GM21529 (cell line): ENCODE results near the gene PPY.
"Not testable (repeated sequence)": the region's sequence is repeated elsewhere in the genome, so short reads cannot be mapped to it uniquely, and the experiment has no call there.

Experiments
- ATAC-seq: cut with Tn5 transposase; IDR thresholded peaks from one replicate; pipeline ENCODE4 v1.9.1; 2021; ENCODE audit not compliant: unreplicated experiment

The PPY gene, protein sequence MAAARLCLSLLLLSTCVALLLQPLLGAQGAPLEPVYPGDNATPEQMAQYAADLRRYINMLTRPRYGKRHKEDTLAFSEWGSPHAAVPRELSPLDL

DNA sequence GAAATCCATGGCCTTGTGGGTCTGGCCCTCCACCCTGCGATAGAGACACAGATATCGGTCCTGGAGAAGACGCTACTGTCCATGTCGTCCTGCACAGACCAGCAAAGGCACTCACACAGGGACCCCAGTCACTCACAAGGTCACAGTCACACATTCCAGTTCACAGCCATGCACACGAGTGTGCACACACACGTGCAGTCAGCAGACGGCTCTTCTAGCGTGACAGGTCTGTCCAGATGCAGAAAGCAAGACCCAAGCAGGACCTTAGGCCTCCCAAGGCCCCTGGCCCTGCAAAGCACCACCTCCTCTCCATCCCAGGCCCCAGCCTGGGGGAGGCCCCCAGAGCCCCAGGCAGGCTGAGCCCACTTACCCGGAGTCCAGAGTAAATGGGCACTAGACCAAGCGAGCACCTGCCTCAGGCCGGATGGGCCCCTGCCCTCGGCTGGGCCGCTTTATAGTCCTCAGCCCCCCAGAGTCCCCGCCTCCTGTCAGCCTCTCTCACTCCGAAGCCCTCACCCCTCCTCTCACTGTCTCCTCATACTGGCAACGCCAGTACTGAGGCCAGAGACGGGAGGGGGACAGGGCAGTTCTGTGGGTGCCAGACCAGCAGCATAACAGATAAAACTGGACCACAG, at the start of gene PPY:
TSS of gene PPY (minus strand) at position 426 of the 635 bp plus-strand sequence. CDS start 822 bp downstream, outside the sequence.
- ATAC-seq: no peak

DNA sequence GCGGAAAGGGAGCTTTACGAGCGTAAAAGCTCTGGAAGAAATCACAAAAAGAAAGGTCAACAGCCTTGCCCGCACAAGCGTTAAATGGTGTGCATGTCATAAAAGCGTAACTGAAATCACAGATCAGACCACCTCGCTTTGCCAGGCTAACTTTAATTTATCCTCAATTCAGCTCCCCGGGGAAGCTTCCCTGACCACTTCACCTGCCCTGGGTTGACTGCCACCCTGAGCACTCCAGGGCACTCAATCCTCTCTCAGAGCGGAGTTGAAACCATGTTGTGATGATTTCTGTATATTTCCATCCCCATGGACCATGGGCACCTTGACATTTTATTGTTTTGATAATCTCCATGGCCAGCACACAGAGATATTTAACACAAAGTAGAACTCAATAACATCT, 46.0 kb upstream of the PPY start:
- ATAC-seq: no peak

DNA sequence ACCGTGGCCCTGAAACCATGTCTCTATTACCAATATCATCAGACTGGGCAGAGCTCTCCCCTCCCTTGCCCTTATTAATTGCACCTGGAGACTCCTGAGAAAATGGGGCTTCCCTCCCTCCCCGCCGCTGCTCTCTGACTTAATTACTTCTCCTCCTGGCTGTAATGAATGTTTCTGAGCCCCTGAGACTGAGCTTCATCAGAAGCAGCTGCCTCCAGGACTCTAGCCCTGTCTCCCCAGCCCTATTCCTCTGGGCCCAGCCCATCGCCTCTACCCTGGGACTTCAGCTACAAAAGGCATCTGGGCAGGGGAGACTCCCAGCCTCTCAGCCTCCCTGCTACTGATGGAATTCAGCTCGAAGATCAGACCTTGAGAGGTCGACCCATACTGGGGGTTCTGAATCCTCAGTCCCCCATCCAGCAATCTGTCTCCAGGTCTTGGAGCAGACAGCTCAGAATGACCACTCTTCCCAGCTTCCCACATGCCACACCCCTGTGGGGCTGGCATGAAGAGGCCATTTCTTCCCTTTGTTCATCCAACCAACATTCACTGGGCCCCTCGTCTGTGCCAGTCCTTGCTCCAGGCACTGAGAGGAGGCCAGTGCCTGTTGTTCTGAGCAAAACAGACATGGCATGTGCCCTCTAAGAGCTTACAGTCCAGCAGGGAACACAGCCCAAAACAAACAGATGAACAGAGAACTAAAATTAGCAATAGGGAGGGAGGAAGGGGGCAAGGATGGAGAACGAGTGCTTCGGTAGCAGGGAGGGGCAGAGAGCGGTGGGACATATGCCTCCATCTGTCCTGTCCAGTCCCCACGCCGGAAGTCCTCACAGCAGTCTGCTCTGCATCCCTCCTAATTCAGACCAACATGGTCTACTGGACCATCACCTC, 45.1 kb upstream of the PPY start:
- ATAC-seq: no peak

DNA sequence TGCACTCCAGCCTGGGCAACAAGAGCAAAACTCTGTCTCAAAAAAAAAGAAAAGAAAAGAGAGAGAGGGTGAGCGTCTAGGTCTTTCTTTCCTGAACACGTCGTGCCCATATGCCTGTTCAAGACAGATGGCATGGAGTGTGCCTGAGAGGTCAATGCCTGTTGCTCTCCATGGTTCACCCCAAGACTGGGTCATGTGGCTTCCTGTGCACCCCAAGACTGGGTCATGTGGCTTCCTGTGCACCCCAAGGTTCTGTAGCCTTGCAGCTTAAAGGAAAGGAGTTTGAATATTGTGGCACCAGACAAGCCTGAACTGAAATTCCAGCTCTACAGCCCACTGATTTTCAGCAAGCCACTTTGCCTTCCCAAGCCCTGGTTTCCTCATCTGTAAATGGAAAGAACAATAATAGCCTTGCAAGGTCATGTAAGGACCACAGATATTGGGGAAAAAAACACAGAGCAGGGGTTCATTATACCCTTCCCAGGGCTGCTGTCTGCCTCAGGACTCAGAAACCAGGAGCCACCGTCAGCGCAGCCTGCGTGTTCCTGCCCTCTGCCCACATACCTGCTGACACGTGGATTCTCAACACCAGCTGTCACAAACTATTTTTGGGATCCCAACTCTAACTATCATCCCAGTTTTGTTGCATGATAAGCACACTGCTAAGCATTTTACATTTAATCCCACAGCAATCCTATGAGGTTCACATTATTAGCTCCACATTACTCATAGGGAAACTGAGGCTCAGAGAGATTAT, 44.1 kb upstream of the PPY start:
- ATAC-seq: no peak

DNA sequence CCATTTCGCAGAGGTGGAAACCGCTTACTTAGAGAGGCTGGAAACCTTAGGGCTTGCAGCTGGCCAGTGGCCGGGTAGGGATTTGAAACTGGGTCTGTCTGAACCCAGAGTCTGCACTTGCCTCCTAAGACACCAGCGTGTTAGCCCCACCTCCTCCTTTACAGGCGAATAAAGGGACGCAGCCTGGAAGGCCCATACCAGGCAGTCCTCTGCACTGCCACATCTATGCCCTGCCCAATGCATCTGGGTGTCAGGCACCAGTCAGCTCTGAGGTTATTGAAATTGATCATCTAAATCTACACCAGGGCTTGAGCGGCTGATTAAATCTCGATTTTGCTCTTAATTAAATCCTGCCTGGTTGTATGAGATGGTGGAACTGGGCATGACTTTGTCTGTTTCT, 42.2 kb upstream of the PPY start:
- no peak for ATAC-seq

DNA sequence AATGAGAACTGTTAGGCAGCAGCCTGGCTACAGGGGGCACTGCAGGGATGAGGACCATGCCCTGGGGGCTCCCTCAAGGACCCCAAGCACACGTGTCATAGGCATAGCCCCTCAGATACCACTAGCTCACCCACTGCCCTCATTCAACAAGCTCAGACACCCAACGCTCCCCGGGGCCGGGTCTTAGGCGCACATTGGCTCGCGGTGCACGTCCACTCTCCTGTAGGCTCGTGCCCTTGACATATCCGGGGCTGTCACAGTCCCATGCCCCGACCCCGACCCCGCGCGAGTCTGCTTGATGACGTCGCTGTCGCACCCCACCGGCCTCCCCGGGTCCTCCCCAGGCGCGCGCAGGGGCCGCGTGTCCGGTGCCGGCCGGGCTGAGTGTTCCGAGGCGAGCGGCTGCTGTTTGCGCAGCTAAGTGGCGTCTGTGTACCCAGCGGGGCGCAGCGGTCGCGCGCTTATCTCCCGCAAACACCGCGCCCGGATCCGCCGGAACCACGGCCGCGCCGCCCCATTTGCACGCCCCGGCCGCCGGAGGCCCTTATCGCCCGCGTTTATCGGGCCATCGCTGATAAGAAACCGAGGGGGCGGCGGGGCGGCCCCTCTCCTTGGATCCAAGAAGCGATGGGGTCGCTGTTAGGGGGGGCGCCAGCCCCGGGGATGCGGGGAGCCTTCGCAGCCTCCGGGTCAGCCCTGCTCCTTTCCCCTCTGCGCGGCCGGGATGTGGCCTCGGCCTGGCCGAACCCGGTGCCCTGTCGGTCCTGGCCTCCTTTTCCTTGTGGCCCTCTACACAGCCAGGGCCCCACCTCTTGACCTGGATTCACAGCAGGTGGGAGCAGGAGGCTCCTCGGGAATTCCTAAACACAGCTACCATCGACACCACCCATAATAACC, 41.5 kb upstream of the PPY start:
- ATAC-seq: no peak

DNA sequence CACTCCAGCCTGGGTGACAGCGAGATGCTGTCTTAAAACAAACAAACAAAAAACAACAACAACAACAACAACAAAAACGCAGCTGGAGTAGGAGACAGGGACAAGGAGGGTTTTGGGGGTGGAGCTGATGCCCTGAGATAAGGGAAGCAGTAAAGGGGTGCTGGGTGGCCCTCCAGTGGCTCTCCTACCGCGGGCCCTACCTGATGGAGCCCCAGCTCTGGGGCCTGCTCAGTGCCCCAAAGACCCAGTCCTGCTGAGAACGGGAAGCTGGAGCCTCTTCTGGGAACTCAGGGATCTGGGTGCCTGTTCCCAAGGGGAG, 40.9 kb upstream of the PPY start:
- no peak for ATAC-seq

DNA sequence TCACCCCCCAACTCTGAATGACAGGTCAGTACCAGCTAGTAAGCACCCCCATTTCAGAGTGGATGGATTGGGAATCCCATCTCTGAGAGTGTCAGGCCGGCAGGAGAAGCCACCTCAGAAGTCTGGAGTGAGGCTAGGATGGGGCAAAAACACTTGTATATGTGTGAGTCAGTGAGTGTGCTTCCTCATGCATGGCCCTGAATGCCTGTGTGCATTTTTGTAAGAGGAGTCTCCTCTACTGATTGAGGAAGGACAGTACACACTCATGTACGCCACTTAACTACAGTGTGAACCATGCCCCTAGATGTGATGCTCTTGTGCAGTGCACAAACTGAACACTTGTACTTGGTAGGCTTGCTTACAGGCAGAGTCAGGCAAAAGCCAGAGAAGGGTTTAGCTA, 39.9 kb upstream of the PPY start:
- ATAC-seq: no peak

DNA sequence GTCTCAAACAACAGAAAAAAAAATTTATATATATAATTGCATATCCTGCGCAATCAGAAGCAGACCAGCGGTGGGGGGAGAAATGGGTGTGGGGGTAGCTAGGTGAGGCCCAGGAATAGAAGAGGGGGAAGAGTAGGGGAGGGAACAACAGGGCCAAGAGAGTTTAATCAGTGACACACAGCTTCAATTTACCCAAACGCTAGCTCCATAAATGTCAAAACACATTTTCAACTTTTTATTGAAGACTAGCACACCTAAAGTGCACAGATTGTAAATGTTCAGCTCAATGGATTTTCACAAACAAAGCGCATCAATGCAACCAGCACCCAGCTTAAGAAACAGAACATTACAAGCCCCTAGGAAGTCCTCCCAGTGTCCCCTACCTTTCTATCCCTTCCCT, 37.4 kb upstream of the PPY start:
- ATAC-seq: no peak

DNA sequence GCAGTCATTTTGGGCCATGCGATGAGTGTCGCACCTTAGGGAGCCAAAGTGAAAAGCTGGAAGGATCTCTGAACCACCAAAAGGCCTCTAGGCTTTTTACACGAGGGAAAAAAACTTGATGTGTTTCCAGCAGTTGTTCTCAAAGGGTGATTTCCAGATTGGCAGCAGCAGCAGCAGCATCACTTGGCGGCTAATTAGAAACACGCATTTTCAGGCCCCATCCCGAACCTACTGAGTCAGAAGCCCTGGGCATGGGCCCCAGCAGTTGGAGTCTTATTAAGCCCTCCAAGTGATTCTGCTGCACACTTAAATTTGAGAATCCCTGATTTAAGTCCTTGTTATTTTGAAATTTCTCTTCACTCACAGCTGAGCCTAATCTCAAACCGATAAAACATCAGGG, 36.7 kb upstream of the PPY start:
- ATAC-seq: no peak

DNA sequence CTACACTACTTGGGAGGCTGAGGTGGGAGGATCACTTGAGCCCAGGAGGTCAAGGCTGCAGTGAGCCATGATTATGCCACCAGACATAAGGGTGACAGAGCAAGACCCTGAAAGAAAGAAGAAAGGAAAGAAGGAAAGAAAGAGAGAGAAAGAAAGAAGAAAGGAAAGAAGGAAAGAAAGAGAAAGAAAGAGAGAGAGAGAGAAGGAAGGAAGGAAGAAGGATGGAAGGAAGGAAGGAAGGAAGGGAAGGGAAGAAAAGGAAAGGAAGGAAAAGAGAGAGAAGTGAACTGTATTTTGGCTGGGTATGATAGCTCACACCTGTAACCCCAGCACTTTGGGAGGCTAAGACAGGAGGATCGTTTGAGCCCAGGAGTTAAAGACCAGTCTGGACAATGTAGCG, 35.8 kb upstream of the PPY start:
- no peak for ATAC-seq

DNA sequence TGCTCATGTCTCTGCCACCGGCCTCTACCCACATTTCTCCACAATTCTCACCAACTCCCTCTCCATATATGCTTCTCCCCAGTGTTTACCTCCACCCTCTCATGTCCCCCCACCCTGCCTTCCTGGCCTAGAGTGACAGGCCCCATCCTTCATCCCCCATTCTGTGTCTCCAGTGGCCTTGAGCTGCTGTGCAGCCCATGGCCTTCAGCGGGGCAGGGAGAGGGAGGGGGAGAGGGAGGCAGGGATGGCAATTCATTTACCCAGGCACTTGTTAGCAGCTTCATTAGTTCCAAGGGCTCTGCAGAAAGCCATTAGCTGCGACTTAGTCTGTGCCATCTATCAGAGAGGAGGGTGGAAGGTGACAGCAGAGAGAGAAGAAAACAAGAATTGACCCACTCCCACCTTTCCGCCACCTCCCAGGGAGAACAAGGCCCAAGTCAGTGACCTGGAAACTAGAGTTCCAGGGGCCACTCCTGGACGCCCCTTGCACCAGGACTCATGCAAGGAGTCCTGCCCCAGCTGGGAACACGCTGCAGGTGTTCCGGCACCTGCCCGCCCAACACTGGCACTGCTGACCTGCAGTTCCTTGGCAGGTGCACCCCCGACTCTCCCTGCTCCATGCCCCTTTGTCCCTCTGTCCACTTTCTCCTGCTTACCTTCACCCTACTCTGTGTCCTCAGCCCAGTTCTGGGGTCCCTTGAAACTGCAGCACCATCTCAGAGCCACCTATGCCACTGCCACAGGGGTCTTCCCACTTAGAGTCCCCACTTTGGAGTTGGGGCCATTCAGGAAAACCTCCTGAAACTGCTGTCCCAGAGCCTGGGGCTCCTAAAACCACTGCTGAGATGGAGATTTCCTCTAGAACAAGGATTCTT, 34.9 kb upstream of the PPY start:
- ATAC-seq: no peak

DNA sequence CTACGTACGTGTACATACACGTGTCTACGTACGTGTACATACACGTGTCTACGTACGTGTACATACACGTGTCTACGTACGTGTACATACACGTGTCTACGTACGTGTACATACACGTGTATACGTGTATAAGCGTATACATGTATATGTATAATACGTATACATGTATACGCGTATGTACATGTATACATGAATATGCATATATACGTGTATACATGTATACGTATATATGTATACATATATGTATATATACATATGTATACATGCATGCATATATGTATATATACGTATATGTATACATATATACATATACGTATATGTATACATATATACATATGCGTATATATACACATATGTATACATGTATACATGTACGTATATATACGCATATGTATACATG, 33.6 kb upstream of the PPY start:
- no peak for ATAC-seq

DNA sequence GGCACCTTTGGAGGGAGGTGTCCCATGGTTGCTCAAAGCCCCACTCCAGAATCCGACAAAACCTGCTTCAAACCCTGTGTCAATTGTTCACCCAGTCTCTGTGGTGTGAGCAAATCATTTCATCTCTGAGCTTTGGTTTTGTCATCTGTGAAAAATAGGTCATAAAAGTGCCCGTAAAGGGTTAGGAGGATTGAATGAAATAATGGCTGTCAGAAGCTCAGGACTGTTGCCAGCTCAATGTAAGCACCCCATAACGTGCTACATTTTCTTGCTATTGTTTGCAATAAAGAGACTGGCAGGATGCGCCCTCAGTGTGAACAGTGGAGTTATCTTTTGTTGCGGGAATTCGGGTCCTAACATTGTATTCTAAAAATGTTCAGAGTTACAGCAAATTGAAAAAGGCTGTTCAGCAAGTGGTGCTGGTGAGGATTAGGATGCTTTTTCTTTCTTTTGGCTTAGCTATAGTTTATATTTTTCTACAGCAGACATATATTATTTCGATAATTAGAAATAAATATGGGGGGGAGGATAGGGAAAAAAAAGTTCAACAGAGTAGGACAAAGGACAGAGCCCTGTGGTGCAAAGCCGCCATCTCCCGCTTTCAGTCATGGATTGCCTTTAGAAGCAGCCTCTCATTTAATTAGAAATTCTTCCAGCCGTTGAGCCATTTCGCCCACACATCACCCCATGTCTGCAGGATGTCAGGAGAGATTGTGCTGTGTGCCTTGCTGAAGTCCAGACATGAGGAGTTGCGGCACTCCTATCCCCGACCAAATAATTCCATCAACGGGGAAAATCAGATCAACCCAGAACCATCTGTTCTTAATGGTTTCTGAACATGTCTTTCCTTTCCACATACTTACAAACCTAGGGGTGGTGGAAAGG, 32.3 kb upstream of the PPY start:
- ATAC-seq: no peak

DNA sequence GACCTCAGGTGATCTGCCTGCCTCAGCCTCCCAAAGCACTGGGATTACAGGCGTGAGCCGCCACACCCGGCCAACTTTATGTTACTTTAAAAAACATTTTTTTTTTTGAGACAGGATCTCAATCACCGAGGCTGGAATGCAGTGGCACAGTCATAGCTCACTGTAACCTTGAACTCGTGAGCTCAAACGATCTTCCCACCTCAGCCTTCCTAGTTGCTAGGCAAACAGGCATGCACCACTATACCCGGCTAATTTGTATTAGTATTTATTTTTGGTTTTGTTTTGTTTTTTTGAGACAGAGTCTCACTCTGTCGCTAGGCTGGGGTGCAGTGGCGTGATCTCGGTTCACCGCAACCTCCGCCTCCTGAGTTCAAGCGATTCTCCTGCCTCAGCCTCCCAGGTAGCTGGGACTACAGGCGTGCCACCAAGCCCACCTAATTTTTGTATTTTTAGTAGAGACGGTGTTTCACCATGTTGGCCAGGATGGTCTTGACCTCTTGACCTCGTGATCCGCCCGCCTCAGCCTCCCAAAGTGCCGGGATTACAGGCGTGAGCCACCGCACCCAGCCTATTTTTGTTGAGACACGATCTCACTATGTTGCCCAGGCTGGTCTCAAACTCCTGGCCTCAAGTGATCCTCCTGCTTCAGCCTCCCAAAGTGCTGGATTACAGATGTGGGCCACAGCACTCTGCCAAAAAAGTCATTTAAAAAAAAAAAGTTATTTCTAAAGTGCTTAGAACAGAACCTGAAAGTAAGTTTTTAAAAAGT, 30.4 kb upstream of the PPY start:
- not testable (repeated sequence) for ATAC-seq

DNA sequence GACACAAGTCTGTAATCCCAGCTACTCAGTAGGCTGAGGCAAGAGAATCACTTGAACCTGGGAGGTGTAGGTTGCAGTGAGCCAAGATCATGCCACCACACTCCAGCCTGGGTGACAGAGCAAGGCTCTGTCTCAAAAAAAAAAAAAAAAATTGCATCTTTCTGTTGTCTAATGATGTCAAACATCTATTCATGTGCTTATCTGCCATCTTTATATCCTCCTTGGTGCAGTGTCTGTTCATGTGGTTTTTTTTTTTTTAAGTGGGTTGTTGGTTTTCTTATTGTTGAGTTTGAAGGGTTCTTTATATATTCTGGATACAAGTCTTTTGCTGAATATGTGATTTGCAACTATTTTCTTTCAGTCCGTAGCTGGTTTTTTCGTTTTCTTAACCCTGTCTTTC, 29.2 kb upstream of the PPY start:
- not testable (repeated sequence) for ATAC-seq

DNA sequence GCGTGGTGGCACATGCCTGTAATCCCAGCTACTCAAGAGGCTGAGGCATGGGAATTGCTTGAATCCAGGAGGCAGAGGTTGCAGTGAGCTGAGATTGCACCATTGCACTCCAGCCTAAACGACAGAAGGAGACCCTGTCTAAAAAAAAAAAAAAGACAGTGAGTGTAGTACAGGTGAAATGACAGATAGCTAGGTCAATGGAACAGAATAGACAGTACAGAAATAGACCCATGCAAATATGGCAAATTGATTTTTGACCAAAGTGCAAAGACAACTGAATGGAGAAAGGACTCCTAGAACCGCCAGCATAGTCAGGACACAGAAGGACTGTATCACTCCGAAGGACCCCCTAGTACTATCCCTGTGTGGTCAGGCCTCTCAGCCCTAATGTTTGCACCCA, 28.1 kb upstream of the PPY start:
- ATAC-seq: no peak

DNA sequence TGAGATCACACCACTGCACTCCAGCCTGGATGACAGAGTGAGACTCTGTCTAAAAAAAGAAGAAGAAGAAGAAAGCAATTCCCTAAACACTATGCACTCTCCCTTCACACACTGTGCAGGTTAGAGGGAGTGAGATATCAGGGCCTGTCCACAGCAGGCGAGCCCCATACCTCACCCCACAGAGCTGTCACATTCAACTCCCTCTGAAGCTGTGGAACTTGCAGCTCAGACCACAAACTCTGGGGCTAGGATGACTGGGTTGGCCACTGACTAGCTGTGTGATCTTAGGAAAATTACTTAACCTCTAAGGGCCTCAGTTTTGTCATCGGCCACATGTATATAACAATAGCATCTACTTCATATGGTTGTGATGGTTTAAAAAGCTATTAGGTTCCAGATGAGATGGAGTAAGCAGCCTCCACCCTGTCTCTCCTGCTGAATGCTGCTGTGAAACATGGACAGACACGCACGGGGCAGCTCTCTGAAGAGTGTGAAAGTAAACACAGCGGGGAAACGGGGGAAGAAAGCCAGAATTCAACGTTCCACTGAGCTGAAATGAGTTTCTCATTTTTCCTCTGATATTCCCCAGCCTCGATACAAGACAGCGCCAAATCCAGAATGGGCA, 25.1 kb upstream of the PPY start:
- ATAC-seq: no peak
